HG03432 (cell line): ENCODE results near the gene CDK4.

ENCODE experiments used
- ATAC-seq: cut with Tn5 transposase; IDR thresholded peaks from one replicate; pipeline ENCODE4 v1.9.1; 2021; ENCODE audit warnings: mild to moderate bottlenecking, moderate library complexity; ENCODE audit not compliant: unreplicated experiment

Gene CDK4

DNA sequence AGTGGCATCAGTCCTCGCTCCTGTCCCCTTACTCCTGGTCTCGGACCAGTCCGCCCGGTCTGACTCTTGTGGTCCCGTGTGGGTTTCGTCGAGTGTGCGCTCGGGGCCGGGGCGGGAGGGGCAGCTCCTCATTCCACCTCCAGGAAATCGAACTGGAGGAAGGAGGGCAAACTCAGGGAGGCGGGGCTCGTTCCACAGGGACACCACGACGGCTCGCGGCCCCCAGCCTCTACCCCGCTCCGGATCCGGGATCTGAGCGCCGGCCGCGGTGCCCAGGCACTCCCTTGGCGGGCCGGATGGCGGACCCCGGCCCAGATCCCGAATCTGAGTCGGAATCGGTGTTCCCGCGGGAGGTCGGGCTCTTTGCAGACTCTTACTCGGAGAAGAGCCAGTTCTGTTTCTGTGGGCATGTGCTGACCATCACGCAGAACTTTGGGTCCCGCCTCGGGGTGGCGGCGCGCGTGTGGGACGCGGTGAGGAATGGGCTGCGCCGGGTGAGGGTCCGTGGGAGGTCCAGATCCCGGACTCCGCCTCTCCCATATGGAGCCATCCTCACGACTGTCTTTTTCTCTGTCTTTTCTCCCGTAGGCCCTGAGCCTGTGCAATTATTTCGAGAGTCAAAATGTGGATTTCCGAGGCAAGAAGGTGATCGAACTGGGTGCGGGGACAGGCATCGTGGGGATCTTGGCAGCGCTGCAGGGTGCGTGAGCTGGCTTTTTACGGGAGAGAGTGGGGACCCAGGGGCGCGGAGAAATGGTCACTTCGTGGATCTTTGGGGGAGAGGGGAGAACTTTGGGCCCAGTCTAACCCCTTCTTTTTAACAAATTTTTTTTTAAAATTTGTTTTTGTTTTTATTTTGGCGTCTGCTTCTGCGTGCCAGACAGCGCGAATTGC lies 20.6 kb upstream of the CDK4 start, which contains the start of gene EEF1AKMT3:
TSS of gene EEF1AKMT3 (plus strand) at position 186 of the 894 bp plus-strand sequence. CDS start at position 297, 111 bp downstream.
- ATAC-seq, result peak; percentile 36

DNA sequence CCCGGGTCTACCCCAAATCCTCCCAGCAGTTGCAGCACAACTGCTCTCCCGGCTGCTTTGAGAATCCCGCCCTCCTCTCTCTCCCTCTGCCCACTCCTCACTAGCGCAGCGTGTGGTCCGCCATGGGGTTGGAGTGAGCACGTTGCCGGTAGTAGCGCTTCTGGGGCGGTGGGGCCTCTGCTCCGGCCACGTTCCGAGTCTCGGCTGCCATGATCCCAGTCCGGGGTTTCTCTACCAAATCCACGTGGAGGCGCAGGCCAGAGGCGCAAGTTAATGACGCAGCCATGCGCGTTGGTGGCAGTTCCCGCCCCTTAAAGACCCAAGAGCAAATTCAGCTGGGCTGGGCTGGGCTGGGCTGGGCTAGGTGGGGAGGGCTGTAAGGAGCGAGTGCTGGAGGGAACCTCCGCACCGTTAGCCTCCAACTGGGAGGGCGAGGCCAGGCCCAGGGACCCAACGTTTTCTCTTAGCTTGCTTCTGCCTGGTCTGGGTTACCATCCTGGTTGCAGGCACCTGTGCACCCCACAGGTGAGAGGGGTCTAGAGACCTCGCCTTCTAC lies 19.8 kb upstream of the CDK4 start, which contains the start of gene METTL1:
TSS of gene METTL1 (minus strand) at position 233 of the 556 bp plus-strand sequence. CDS start at position 211, 22 bp downstream.
- peak; percentile 87 for ATAC-seq

DNA sequence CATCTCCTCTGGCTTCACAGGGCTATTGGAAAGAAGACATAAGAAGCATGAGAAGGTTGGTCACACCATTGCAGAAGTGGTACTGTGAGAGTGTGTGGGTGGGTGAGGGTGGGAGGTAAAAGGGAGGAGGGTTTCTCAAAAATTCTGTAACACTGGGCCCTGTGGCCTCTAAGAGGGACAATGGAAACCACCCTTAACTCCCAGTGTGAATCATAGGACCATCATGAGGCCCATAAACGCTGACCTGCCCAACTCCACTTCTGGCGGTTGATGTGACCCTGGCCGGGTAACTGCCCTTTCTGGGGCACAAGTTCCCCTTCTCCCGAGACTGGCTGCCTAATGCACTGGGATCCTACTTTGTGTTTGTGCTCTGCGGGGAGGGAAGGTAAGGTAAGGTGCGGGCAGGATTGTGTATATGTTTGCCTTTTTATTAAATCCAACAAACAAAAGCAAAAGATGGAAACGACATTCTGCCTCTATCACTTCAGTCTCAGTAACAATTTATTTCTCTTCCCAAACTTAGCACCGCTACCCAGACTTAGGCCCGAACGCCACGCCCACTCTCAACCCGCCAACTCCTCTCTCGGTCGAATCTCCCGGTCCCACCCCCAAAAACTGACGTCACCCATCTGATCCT lies 19.2 kb upstream of the CDK4 start:
- peak; percentile 80 for ATAC-seq

DNA sequence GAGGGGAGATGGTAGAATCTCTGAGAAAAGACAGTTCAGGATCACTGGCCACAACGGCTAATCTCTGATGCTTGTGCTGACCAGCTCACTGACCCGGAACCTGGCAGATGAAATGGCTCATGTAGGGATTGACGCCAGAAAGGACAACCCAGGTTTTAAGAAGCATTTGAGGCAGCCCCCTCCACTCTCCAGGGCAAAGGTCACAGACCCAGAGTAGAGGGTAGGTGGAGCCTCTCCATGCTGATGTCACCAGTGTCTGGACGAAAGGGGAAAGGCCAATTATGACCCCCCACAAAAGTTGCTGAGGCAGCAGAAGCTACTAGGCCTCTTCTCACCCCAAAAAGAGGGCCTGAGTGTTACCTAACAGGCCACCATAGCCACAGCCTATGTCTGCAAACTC lies 18.6 kb upstream of the CDK4 start:
- no peak for ATAC-seq

DNA sequence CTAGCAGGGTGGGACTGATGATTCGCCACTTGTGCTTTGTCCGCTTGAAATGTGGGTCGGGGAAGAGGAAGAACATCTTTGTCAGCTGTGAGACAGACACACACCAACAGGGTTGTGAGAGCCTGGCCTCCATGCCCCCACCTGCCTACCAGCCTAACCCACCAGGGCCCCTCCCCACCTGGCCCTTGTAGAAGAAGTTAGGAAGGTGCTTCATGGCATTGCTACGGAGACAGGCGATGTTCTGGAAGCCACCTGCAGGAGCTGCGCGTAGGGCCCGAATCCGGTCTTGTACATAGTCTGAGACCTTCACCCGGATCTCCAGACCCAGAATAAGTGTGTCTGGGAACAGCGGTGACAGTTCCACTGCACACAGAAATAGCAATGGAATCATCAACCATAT lies 17.5 kb upstream of the CDK4 start:
- no peak for ATAC-seq

DNA sequence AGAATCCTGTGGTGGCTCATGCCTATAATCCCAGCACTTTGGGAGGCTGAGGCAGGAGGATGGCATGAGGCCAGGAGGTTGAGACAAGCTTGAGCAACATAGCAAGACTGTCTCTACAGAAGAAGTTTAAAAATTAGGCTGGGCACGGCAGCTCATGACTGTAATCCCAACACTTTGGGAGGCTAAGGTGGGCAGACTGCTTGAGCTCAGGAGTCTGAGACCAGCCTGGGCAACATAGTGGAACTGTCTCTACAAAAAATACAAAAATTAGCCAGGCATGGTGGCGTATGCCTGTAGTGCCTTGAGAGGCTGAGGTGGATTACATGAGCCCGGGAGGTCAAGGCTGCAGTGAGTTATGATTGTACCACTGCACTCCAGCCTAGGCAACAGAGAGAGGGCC lies 15.8 kb upstream of the CDK4 start:
- ATAC-seq, result no peak

DNA sequence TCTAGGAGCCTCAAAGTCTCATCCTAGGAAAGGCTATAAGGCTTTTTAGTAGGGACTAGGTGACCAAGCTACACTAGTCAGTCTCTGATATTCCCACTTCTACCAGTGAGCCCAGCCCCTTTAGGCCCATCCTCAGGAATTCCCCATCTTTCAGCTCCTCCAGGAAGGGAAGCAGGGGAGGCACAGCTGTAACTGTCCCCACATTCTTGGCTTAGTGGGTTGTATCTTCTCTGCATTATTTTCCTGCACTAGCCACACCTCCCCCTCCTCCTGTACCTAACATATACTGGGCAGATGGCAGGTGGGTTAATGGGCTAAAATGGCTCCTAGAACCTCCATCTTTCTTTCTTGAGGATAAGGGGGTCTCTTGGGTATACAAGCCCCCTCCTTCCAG lies 15.2 kb upstream of the CDK4 start:
- no peak for ATAC-seq

DNA sequence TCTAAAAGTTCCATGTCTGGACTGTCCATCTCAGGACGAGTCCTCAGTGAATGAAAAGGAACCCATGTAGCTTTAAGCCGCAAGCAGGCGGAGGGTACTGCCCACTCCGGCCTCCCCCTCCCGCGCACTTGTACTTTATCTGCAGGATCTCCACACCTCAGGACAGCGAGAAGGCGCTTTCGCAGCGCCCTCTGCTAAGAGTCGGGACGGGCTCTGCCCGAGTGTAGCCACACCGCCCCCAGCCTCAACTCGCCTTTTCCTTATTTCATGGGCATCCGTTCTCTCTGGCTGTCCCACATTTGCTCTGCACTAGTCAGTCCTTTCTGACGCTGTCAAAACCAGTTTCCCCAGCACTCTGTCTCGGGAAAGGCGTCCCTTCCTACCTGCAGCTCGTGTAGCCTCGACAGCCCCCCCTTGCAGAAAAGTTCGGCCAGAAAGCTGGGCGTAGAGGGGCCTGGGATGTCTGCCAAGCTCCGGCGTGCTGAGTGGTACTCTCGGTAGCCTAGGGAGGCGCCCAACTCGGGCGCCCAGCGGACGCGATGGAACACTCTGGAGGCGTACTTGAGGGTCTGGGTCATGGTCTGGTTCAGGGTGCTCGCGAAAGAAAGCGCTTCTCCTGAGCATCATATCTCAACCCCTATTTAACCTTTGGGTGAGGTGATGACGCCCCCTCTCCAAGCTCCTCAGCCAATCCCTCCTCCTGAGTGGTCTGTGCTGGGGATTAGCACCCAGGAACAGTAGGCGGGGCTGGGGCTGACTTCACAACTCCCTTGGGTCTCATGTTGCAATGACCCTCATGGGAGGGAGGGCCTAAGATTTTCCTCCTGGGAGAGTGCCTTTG lies 14.6 kb upstream of the CDK4 start, which contains the start of gene CYP27B1:
TSS of gene CYP27B1 (minus strand) at position 615 of the 841 bp plus-strand sequence. CDS start at position 578, 37 bp downstream.
- ATAC-seq, result no peak

DNA sequence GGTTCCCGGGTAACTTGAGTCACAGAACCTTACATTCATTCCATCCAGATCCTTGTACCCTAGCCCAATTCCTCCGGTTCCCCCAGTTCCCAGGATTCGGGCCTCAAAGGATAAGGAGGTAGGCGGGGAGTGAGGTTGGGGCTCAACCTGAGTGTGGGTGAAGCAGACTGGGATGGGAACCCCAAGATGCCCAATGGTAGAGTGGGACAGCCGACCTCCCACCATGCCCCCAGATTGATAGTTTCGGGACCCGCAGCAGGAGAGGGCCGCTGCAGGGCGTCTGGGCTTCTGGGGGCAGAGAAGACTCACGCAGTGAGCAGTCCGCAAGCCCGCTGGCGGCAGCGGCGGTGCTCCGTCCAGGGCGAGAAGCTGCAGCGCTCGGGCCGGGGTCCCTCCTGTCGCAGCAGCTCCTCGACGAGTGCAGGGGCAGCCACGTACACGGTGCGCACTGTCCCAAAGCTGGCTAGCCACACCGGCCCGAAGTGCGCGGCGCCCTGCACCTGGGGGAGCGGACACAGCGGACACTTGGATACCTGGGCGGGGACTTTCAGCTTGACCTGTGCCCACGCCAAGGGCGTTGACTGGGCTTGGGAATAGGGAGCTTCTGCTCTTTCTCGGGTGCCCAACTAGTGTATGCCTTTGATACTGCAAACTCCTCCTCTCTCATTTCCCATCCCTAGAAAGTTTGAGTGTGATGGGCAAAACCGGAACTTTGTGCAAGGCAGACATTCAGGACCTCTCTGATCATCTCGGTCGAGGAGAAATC lies 13.8 kb upstream of the CDK4 start:
- ATAC-seq, result no peak

DNA sequence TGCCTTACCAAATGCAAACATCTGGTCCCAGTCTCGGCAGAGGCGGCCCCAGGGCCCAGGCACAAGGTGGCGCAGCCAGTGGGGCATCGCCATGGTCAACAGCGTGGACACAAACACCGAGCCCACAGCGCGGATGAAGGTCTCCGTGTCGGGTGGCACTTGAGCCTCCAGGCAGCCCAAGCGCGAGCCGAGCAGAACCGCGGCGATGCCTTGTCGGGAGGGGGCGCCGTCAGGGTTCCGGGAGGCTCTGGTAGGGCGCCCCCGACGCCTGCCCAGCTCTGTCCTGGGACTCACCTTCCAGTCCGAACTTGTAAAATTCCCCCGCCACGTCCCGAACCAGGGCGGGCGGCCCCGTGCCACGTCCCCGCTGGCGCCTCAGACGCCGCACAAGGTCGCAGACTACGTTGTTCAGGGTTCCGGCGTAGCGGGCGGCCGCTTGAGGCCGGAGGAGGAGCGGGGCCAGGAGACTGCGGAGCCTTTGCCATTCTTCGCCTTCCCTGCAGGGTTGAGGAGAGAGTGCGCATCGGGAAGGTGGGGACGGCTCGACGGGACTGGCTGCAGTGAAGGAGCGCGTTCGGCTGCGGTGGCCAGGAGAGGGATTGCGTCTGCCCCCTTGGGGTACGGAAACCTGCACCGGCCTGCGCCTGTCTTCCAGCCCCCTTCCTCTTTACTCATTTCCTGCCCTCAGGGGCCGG lies 13.0 kb upstream of the CDK4 start:
- ATAC-seq, result peak; percentile 72

DNA sequence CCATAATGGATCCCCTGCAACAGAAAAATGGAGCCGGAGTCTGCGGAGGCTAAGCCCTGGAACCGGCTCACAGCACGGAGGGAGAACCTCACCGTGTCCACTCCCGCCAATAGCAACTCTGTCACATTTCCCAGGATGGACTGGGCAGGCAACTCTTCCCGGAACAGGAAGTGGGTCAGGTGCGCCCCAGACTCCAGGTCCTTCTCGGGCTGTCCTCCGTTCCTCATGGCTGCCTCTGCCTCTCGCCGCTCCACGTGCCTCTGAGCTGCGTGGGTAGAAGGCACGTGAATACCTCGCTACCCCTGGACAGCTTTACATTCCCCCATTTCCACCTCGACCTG lies 12.5 kb upstream of the CDK4 start:
- ATAC-seq, result peak; percentile 2

DNA sequence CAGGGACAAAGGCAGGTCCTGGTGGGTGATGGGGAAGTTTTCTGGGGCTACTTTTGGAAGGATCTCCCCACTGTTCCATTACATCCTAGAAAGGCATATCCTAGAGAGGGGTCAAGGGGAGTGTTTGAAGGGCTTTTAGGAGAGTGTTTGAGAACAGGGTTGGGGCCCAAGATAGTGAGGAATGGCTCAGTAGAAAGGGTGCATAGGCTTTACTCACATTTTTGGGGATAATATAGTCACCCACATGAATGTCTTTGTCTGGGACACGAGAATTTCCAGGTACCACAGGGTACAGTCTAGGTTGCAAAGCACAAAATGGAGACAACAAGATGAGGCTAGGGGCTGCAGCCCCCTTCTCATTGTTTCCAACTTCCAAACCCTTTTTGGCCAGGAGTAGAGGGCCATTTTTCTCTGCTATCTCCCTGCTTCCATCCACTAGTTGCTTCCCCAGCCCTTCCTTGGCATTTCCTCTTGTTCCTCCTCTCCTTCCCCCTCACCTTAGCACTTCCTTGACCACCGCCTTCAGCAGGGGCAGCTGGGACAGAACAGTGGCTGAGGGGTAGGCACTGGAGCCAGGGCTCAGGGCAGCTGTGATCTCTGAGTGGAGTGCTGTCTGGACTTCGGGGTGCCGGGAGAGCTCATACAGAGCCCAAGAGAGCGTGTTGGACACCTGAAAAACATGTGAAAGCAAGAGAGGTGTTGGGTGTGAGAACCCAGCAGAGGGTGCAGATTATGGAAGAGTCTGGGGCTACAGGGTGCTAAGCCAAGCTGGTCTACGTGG lies 12.0 kb upstream of the CDK4 start:
- no peak for ATAC-seq

DNA sequence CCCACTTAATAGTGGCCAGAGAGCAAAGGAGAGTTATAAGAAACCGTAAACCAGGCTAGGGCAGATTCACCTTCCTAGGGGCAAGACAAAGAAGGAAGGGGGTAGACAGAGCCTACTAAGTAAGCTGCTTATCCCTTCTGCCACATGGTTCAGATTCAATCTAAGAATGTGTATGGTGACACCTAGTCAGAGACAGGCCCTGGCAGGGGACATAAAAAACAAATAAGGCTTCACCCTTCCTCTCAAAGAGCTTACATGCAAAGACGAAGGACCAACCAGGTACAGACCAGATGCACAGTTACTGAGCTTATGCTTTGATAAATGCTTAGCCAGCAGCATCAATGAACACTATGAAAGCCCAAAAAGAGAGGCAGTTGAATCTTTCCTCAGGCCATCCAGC lies 10.4 kb upstream of the CDK4 start:
- ATAC-seq, result no peak

DNA sequence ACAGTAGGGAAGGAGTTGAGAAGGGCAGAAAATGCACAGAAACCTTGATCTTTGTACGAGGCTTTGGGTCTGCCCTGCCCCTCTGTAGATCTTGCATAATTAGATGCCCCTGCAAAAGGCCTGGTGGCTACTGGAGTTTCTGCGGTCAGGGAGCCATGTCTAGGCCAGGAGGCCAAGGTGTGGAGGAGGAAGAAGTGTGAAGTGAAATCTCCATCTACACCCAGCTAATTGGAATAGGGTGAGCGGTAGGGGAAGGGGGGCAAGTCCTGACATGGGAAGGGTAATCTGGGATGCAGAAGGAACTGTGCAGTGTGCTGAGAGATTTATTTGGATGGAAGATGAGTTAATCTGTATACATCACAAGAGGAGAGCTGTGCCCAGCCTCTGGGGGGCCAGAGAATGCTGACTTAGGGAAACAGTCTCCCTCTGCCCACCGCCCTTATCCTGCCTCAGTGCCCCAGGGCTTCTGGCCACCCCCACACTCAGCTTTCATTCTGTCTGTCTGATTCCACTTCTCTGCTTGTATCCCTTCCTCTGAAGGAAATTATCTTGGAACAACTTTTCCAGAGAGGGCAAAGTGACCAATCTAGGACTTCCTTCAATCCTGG lies 9.4 kb upstream of the CDK4 start:
- no peak for ATAC-seq

DNA sequence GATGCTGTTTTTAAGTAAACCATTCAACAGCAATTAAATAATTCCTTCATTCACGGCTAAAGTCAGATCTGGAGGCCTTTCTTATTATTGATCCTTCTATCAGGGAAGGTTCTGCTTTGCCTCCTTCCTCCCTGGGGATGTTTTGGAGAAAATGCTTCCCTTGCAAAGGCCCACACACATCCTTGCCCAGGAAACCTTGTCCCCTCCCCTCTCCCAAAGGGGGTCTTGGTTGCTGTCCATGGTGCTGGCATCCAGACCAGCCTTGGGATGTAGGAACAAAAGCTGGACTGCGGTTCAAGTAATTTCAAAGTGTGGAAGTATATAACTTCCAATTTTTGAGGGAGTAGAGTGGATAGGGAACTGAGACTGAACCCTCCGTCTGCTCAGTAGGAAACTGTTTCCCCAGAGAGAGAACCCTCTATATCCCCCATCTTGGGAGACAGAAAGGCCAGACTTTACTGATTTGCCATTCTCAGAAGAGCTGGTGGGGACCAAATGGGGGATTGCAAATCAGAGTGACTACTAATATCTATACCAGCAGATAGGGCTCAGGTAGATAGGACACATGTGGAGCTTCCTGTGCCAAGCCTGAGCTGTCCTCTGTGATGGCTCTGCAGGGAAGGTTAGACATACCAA lies 8.4 kb upstream of the CDK4 start:
- no peak for ATAC-seq

DNA sequence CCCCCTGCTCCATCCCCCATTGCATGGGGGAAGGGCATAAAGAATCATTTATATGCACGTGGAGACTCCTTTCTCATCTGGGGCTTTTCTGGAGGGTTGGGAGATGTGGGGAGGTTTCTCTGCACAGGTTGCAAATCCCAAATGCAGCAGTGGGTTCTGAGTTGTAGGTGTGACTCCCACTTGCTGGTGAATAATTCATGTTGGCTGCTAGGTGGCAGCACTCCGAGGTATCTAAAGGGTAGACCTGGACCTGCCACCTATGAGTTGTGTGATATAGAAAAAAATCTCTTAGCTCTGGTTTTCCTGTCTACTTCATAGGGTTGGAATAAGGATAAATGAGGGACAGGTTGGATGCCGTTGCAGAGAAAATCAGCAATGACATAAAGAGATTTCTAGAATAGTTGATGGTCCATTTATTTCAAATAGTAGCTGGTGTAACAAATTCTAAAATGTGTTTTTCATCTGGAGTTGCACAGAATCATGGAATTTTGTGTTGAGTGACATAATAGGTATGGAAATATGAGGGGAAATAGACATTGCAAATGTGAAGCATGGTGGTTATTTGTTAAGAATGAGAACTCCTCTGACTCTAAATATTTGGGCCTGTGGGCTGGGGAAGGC lies 7.4 kb upstream of the CDK4 start:
- ATAC-seq, result no peak

DNA sequence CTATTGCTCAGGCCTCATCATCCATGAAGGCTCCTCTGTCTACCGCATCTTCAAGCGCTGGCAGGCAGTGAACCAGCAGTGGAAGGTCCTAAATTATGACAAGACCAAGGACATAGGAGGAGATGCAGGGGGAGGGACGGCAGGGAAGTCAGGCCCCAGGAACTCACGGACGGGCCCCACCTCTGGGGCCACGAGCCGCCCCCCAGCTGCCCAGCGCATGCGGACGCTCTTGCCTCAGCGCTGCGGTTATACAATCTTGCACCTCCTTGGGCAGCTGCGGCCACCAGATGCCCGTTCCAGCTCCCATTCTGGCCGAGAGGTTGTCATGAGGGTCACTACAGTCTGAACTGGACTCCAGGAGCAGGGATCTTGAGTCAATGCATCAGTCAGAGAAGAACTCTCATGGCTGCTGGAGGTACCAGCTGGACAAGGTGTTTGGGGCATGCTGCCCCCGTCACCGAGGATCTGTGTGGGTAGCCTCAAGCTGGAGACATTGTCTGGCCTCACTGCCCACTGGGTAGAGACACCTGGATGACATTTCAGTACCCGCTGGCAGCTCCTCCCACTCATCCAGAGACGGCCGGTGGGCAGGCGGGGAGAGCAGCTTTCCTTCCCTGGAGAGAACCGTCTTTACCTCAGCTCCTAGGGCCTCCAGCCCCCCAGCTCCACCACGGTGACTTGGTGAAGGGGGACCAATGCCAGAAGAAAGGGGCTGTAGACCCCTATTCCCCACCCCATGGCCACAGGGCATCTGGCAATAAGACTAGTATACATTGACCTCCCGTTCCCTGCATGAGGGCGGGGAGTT lies 6.6 kb upstream of the CDK4 start:
- ATAC-seq, result no peak
